ENCODE results near the gene IL22RA2. TPM values are rescaled to one million over a fixed set of nuclear protein-coding genes. Genes with fewer than 3 reads are reported as not detected.
A peak's percentile ranks its signal among the peaks of the same experiment; 100 is the strongest.

The IL22RA2 gene
- total RNA-seq (ENCODE audit: low replicate concordance) = not detected in 2 replicates
- long read RNA-seq = 0 reads

- DNase-seq (ENCODE audit: extremely low spot score, unreplicated experiment) = no peak
- Mint-ChIP-seq H3K4me3 (no peak within 1 kb of the TSS), H3K4me1 (ENCODE audit: unreplicated experiment) (no peaks in the 10 kb centered on the region), H3K9me3 (peaks cover 4% of the 10 kb centered on the region), H3K27ac (no peak within 1 kb of the TSS), H3K27me3 (no peaks in the 10 kb centered on the region), H3K36me3 (no peaks in the 10 kb centered on the region)
- no peak for TF ChIP-seq CTCF (conservative IDR thresholded peaks at IDR 0.05)
These were observed at the start of gene IL22RA2 for GRCh38 chr6:137173501-137173900. Gene IL22RA2, minus strand, starts transcription at chr6:137173644. Its CDS starts 11,895 bp downstream, at chr6:137161749.

DNA sequence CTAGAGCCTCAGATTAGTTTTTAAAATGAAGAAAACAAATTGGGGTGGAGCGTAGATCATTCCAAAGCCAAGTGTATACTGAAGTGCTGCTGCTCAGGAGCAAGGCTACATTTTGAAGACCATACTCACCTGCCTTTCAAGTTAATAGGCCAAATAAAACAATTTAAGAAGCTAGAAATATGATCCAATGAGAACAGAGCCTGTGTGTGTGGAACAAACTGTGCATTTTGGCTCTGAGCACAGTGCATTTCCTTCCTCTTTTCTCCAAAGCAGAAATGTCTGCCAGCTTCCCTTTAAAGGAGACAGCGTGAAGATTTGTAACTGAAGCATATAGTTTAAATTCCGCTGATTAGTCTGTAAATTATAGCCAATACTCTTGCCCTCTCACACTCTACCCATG lies 48.9 kb upstream of the IL22RA2 start:
- no peak overlapping the region for H3K27ac Mint-ChIP-seq
- H3K36me3 Mint-ChIP-seq = no peaks in the 10 kb centered on the region
- no peak for DNase-seq (ENCODE audit: extremely low spot score, unreplicated experiment)
- H3K4me3 Mint-ChIP-seq = no peak overlapping the region
- no peak for TF ChIP-seq CTCF (conservative IDR thresholded peaks at IDR 0.05)
- H3K9me3 Mint-ChIP-seq = no peaks in the 10 kb centered on the region
- H3K27me3 Mint-ChIP-seq = no peaks in the 10 kb centered on the region
- peaks cover 14% of the 10 kb centered on the region for H3K4me1 Mint-ChIP-seq (ENCODE audit: unreplicated experiment)

- Mint-ChIP-seq H3K4me1 (ENCODE audit: unreplicated experiment) (peaks cover 24% of the 10 kb centered on the region), H3K4me3 (peak overlapping the region; percentile 99), H3K36me3 (no peaks in the 10 kb centered on the region), H3K27ac (peak overlapping the region; percentile 98), H3K9me3 (no peaks in the 10 kb centered on the region), H3K27me3 (no peaks in the 10 kb centered on the region)
- no peak for DNase-seq (ENCODE audit: extremely low spot score, unreplicated experiment)
- no peak for TF ChIP-seq CTCF (conservative IDR thresholded peaks at IDR 0.05)
These were observed 46.3 kb upstream of the IL22RA2 start for GRCh38 chr6:137219664-137220252.

DNA sequence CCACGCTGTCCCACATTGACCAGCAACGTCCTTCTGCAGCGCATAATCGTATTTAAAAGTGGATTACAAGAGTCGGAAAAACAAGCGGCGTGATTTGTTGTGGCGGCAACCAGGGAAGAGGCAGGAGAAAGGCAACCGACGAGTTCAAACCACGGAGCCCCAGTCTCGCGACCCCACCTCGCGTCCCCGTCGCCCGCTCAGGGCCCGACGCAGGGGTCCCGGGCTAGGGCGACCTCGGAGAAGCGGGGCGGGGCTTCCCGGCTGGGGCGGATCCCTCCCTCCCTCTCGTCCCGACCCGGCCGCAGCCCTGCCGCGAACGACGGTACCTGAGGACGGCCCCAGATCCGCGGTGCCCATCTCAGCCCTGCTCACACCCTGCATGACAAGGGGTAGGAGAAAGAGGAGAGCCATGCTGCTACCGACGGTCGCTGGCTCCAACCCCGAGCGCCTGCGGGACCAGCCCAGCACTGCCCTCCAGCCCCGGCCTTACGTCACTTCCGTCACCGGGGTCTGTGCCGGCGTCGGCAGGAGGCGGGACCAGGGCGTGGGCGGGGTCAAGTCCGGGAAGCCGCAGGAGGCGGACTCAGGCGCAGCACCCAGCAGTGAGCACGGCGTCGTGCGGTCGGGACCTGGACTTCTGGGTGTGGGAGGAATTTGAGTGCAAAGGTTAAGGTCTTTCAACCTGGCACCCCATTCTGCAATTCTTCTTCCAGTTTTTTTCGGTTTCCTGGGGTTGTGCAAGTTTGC lies 45.6 kb upstream of the IL22RA2 start, which contains the start of gene IFNGR1:
TSS of gene IFNGR1 (minus strand) at position 469 of the 747 bp plus-strand sequence. CDS start at position 411, 58 bp downstream.
- Mint-ChIP-seq H3K9me3 (no peaks in the 10 kb centered on the region), H3K4me1 (ENCODE audit: unreplicated experiment) (peaks cover 24% of the 10 kb centered on the region), H3K36me3 (no peaks in the 10 kb centered on the region), H3K4me3 (peak within 1 kb of the TSS; percentile 99), H3K27ac (peak within 1 kb of the TSS; percentile 98), H3K27me3 (no peaks in the 10 kb centered on the region)
- TF ChIP-seq CTCF (conservative IDR thresholded peaks at IDR 0.05) = no peak
- DNase-seq (ENCODE audit: extremely low spot score, unreplicated experiment) = peak; percentile 95

DNA sequence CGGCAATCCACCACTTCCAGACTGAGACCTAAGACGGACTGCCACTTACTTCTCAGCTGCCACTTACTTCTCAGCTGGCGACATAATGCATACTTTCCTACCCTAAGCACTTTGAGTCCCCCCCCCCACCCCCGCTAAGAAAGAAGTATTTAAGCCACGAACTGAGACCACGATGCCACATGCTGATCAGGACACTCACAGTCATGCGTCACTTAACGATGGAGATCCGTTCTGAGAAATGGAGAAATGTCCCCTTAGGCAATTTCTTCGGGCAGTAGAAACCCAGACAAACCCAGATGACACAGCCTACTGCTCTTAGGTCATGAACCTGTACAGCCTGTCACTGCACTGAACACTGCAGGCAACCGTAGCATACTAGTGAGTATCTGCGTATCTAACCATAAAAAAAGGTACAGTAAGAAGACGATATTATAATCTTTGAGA lies 45.1 kb upstream of the IL22RA2 start:
- no peak for DNase-seq (ENCODE audit: extremely low spot score, unreplicated experiment)
- H3K27me3 Mint-ChIP-seq = no peaks in the 10 kb centered on the region
- no peak for TF ChIP-seq CTCF (conservative IDR thresholded peaks at IDR 0.05)
- H3K36me3 Mint-ChIP-seq = no peaks in the 10 kb centered on the region
- H3K27ac Mint-ChIP-seq = peak overlapping the region; percentile 98
- H3K9me3 Mint-ChIP-seq = no peaks in the 10 kb centered on the region
- peak overlapping the region; percentile 99 for H3K4me3 Mint-ChIP-seq
- peaks cover 24% of the 10 kb centered on the region for H3K4me1 Mint-ChIP-seq (ENCODE audit: unreplicated experiment)

All from type B pancreatic cell (in vitro differentiated cells).